Neural cell (in vitro differentiated cells): ENCODE measurements around the gene TGFBR3. TPM values are rescaled to one million over a fixed set of nuclear protein-coding genes. Genes with fewer than 3 reads are reported as not detected.

Experiments
- H2AFZ ChIP-seq: fragments of 200-600, 300-800 bp; sonication (generic), shearing (Covaris generic); 2 replicates; pipeline ENCODE4 v1.6.0; 2014; ENCODE audit warnings: low read depth, mild to moderate bottlenecking, antibody characterized with exemption, low read length, moderate library complexity
- H3F3A ChIP-seq: fragments of 200-600 bp; shearing (Covaris generic); 2 replicates; pipeline ENCODE4 v1.6.1; 2016; ENCODE audit warnings: mild to moderate bottlenecking, moderate library complexity, mixed read lengths, antibody characterized with exemption, low read length; ENCODE audit not compliant: insufficient read depth, poor library complexity, severe bottlenecking
- H3K27ac ChIP-seq: fragments of 200-600, 300-800 bp; sonication (generic), shearing (Covaris generic); 2 replicates; pipeline ENCODE4 v1.5.1; 2014; ENCODE audit warnings: mild to moderate bottlenecking, low read length, moderate library complexity
- H3K27me3 ChIP-seq: fragments of 300-800, 200-600 bp; sonication (generic), shearing (Covaris generic); 2 replicates; pipeline ENCODE4 v1.6.0; 2014; ENCODE audit warnings: mild to moderate bottlenecking, low read depth, low read length, moderate library complexity; ENCODE audit not compliant: insufficient read depth
- H3K36me3 ChIP-seq: fragments of 300-800, 200-600 bp; sonication (generic), shearing (Covaris generic); 2 replicates; pipeline ENCODE4 v1.5.1; 2014; ENCODE audit warnings: mild to moderate bottlenecking, antibody characterized with exemption, low read length, moderate library complexity; ENCODE audit not compliant: insufficient read depth
- H3K4me2 ChIP-seq: fragments of 300-800, 200-600 bp; sonication (generic), shearing (Covaris generic); 2 replicates; pipeline ENCODE4 v1.6.0; 2014; ENCODE audit warnings: mild to moderate bottlenecking, low read length
- H3K4me3 ChIP-seq: fragments of 300-800, 200-600 bp; sonication (generic), shearing (Covaris generic); 2 replicates; pipeline ENCODE4 v1.5.1; 2014; ENCODE audit warnings: mild to moderate bottlenecking, low read length, moderate library complexity
- H3K79me2 ChIP-seq: fragments of 200-600 bp; shearing (Covaris generic); replicated peaks from 2 replicates; pipeline ENCODE4 v1.6.0; 2014; ENCODE audit warnings: mild to moderate bottlenecking, low read length, moderate library complexity; ENCODE audit not compliant: insufficient read depth
- H3K9ac ChIP-seq: fragments of 300-800, 200-600 bp; sonication (generic), shearing (Covaris generic); 2 replicates; pipeline ENCODE4 v1.6.1; 2016; ENCODE audit warnings: mild to moderate bottlenecking, low read length, mixed read lengths
- H3K9me2 ChIP-seq: fragments of 200-600 bp; shearing (Covaris generic); 2 replicates; pipeline ENCODE4 v1.6.1; 2016; ENCODE audit warnings: mild to moderate bottlenecking, low read length, mixed read lengths; ENCODE audit not compliant: insufficient read depth
- H3K9me3 ChIP-seq: fragments of 200-600, 300-800 bp; sonication (generic), shearing (Covaris generic); 2 replicates; pipeline ENCODE4 v1.6.1; 2016; ENCODE audit warnings: mild to moderate bottlenecking, mixed run types, low read length, moderate library complexity, mixed read lengths
- H4K20me1 ChIP-seq: fragments of 200-600 bp; shearing (Covaris generic); 2 replicates; pipeline ENCODE4 v1.6.1; 2016; ENCODE audit warnings: mild to moderate bottlenecking, mixed run types; ENCODE audit not compliant: insufficient read depth
- CTCF ChIP-seq: fragments of 450-650 bp; IDR thresholded peaks from 2 replicates; pipeline ENCODE4 v1.5.1; 2014; ENCODE audit warnings: antibody characterized with exemption, mild to moderate bottlenecking, moderate library complexity; ENCODE audit not compliant: poor library complexity, severe bottlenecking
- EP300 ChIP-seq: fragments of 450-650 bp; conservative IDR thresholded peaks from 2 replicates; pipeline ENCODE4 v1.6.1; 2014; ENCODE audit warnings: antibody characterized with exemption, mild to moderate bottlenecking, moderate library complexity; ENCODE audit not compliant: poor library complexity, severe bottlenecking
- EZH2 ChIP-seq: fragments of 200-600, 300-800 bp; shearing (Covaris generic), sonication (generic); IDR thresholded peaks from 2 replicates; pipeline ENCODE4 v1.6.1; 2014; ENCODE audit warnings: antibody characterized with exemption, low read length, borderline replicate concordance, mild to moderate bottlenecking; ENCODE audit not compliant: insufficient read depth, poor library complexity, severe bottlenecking
- MXI1 ChIP-seq: fragments of 450-650 bp; conservative IDR thresholded peaks from 2 replicates; pipeline ENCODE4 v1.6.1; 2014; ENCODE audit warnings: antibody characterized with exemption, mild to moderate bottlenecking; ENCODE audit not compliant: poor library complexity, severe bottlenecking
- POLR2AphosphoS5 ChIP-seq: IDR thresholded peaks from 2 replicates; pipeline ENCODE4 v1.6.1; 2012
- RAD21 ChIP-seq: fragments of 450-650 bp; conservative IDR thresholded peaks from 2 replicates; pipeline ENCODE4 v1.6.1; 2014; ENCODE audit warnings: antibody characterized with exemption, mild to moderate bottlenecking, moderate library complexity
- REST ChIP-seq: IDR thresholded peaks from 2 replicates; pipeline ENCODE4 v1.6.1; 2012; ENCODE audit warnings: borderline replicate concordance
- SMC3 ChIP-seq: fragments of 450-650 bp; conservative IDR thresholded peaks from 2 replicates; pipeline ENCODE4 v1.6.1; 2014; ENCODE audit warnings: antibody characterized with exemption, mild to moderate bottlenecking, moderate library complexity; ENCODE audit not compliant: poor library complexity
- TAF1 ChIP-seq: IDR thresholded peaks from 2 replicates; pipeline ENCODE4 v1.6.1; 2012; ENCODE audit warnings: low read depth
- polyA plus RNA-seq: library from polyadenylated mRNA; depleted of rRNA; stranded (reverse); fragments of >200 nt; gene quantifications from 2 replicates; pipeline ENCODE4 v1.2.3, GENCODE V29; 2014

Gene TGFBR3
- polyA plus RNA-seq, 1 donor from 2014 or later: 0.25 TPM

DNA sequence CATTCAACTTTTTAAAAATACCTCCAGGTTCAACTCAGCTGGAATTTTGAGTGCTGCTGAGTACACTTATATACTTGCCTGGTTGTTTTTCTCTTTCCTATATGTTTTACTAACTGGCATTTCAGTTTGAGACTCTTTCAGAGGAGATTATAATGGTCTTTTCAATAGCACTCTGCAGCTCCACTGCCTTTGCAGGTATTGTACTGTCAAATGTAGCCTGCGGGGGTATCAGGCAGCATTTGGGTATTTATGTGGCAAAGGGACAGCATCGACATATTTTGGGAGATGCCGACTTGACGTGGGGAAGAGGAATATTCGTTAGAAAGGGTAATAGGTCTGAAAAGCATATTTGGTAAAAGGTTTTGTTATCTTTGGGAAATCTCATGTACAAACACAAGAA lies 11.1 kb upstream of the TGFBR3 start (continued):
- TF ChIP-seq EZH2: no peak

- H3K9me2 ChIP-seq: no peaks in the 10 kb centered on the region
- no peaks in the 10 kb centered on the region for H3K79me2 ChIP-seq
- H3K36me3 ChIP-seq: no peaks in the 10 kb centered on the region
- TF ChIP-seq EP300 (no peak), MXI1 (no peak), EZH2 (no peak), SMC3 (no peak), TAF1 (no peak), POLR2AphosphoS5 (no peak), RAD21 (no peak), REST (no peak), CTCF (no peak)
- no peaks in the 10 kb centered on the region for H4K20me1 ChIP-seq
- no peak overlapping the region for H3K9ac ChIP-seq
- H3K27me3 ChIP-seq: no peaks in the 10 kb centered on the region
- no peak overlapping the region for H3K4me2 ChIP-seq
- no peak overlapping the region for H3K27ac ChIP-seq
- H3K4me3 ChIP-seq: no peak overlapping the region
- no peak overlapping the region for H2AFZ ChIP-seq
- H3K9me3 ChIP-seq: no peaks in the 10 kb centered on the region
- H3F3A ChIP-seq: no peaks in the 10 kb centered on the region
These were observed 10.0 kb upstream of the TGFBR3 start for GRCh38 chr1:91895832-91896556.

DNA sequence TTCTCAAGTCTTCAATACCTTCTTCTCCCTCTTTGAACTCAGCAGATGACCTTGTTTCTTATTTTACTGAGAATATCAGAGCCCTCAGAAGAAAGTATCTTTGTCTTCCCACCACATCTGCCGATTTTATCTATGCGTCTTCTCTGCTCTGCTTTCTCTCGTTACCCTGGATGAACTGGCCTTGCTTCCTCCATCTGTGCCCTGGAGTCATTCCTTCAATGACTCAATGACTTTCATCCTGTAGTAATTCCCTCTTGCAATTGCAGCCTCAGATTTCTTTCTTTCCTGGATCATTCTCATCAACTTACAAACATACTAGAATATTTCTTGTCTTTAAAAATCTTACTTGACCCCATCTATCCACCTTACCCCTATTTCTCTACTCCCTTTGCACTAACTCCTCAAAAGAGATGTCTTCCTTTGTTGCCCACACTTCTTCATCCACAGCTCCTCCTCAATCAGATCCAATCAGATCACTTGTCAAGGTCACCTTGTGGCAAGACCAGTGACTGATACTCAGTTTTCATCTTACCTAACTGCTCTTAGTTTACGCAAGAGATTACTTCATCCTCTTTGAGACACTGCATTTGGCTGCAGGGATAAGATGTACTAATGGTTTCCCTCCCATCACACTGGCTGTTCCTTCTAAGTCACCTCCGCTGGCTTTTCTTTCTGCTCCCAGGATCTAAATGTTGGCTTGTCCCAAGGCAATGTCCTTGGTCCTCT lies 8.2 kb upstream of the TGFBR3 start:
- H3K9ac ChIP-seq: no peak overlapping the region
- TF ChIP-seq POLR2AphosphoS5 (no peak), EP300 (no peak), SMC3 (no peak), REST (no peak), TAF1 (no peak), RAD21 (no peak), MXI1 (no peak), CTCF (no peak)

More for the DNA sequence above, 8.2 kb upstream of the TGFBR3 start:
- Histone ChIP-seq H3F3A (no peaks in the 10 kb centered on the region), H3K27ac (no peak overlapping the region), H3K4me2 (no peak overlapping the region), H3K4me3 (no peak overlapping the region), H3K79me2 (no peaks in the 10 kb centered on the region), H2AFZ (no peak overlapping the region), H4K20me1 (no peaks in the 10 kb centered on the region), H3K9me2 (no peaks in the 10 kb centered on the region), H3K36me3 (no peaks in the 10 kb centered on the region), H3K9me3 (no peaks in the 10 kb centered on the region), H3K27me3 (no peaks in the 10 kb centered on the region)
